HG02938 (cell line): ENCODE measurements around the gene POLR1H.
A peak's percentile ranks its signal among the peaks of the same experiment; 100 is the strongest.

ENCODE experiments used
- ATAC-seq: cut with Tn5 transposase; IDR thresholded peaks from one replicate; pipeline ENCODE4 v1.9.1; 2021; ENCODE audit warnings: mild to moderate bottlenecking, moderate library complexity; ENCODE audit not compliant: unreplicated experiment

POLR1H gene

DNA sequence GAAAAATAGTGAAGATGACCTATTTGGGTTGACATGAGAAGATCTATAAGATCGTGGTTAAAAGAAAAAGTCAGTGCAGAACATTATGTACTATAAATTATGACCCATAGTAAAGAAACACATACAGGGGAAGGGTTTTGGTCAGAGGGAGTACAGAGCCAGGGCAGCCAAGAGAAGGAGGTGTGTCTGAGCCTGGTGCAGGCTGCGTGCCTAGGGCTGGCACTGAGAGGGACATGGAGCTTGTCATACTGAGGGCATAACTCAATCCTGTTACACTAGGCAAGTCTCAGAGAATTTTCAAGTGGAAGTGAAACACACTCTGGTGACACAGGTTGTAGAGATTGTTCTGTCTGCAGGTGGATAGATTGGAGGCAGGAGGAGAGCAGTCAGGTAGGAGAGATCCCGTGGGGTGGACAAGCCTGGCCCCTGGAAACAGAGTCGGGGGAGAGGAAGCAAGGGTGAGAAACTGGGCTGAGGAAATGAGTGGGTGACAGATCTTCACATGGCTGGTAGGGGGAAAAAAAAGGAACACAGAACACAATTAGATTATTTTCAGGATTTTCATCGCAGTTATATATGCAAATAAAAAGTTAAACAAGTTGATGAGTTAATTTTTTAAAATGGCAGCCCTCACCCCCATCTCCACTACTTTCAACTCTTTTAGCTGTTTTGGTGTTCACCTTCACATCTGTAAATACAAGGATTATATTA lies 33.0 kb downstream of the POLR1H start:
- ATAC-seq: no peak

DNA sequence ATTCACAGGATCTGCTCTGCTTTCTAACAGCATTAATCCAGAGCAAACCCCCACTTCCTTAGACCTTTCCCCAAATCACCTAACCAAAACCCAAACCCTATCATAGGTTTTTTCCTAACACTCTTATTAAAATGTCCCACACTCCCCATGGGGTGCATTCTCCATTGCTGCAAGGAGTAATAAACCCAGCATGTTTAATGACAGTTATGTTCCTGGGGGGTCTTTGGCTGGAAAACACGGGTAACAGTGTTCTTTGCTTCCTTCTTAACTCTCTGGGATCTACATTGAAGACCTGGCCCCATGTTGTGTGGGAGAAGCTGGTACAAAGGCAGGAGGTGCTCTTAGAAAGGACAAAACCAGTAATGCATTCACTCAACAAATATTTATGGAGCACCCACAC lies 35.8 kb downstream of the POLR1H start:
- no peak for ATAC-seq

DNA sequence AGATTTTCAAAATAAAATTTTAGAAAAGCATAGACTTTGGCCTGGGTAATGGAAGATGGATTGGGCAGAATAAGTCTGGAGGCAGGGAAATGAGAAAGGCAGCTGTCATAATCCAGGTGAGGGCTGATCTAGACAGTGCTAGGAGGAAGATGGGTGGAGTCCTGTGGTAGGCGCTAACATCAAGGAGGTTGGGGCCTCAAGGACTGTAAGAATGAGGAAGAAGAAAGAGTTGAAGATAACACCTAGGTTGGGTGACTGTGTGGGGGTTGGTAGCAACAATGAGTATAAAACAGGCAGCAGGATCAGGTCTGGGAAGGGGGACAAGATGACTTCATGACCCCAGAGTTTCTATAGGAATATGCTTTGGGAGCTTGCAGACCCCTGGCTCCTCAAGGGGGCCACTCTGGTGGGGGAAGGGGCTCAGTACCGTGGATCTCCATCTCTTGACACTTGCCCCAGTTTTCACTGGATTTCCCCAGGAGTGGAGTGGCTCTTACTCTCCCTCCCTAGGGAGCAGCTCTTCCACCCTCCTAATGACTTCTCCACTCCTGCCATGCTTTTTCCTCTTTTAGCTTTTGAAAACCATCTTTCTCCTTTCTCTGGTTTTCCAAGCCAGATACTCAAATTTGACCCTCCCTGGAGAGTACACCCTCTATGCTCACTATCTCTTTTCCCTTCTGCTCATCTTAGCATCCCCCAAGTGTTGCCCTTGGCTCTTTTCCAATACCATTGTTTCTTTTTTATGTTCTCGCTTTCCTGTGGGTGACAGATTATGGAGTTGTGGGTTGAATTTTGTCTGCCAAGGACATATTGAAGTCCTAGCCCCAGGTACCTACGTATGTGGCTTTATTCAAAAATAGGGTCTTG lies 37.1 kb downstream of the POLR1H start:
- ATAC-seq: no peak

DNA sequence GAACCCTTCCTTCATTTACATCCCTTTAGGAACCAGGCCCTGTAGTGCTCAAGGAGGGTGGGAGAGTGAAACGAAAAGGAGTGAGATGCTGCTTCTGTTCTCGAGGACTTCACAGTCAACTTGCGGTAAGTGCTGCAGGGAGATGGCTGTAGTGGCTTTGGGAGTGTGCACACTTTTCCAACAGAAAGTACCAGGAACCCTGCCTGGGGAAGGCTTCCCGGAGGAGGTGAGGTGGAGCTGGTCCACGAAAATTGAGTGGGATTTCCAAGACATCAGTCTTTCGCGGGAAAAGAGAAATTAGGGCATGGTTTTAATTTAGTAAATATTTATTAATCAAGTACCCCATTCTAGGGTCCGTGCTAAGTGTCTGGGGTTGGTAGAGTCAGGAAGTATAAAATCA lies 39.1 kb downstream of the POLR1H start:
- no peak for ATAC-seq

DNA sequence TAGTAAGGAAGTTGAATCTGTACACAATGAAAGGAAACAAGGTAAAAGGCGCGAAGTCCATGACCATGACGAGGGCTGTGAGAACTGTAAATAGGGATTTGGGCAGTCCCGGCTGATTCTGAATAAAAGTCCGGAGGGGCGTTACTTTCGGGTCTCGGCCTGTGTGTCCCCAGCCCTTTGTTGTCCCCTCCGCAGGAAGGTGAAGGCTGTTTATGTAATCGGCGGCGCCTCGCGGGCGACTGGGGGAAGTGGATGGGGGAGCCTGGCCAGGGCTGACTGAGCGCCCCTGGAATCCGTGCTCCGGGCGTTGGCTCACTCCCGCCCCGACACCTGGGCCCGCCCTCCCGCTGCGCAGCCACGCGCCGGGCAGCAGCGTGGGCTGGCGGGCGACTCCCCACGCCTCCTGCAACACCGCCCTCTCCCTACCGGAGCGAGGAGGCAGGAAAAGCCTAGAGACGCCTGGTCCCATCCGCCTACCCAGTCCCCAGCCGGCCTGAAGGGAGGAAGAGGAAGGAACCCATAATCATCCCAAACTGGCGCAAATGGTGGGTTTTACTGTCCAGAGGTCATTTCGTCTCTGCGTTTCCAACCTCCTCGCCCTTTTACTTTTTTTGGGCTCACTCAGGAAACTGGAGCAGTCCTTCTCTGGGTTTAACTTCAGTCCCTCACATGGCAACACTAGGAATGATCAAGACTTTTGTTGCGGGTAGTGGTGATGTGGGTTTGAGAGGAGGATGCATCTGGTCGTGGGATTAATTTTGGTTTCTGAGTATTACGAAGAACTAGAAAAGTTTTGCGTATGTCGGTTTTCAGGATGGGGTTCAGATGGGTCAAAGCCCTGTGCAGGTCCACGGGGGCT lies 39.7 kb downstream of the POLR1H start:
- no peak for ATAC-seq

DNA sequence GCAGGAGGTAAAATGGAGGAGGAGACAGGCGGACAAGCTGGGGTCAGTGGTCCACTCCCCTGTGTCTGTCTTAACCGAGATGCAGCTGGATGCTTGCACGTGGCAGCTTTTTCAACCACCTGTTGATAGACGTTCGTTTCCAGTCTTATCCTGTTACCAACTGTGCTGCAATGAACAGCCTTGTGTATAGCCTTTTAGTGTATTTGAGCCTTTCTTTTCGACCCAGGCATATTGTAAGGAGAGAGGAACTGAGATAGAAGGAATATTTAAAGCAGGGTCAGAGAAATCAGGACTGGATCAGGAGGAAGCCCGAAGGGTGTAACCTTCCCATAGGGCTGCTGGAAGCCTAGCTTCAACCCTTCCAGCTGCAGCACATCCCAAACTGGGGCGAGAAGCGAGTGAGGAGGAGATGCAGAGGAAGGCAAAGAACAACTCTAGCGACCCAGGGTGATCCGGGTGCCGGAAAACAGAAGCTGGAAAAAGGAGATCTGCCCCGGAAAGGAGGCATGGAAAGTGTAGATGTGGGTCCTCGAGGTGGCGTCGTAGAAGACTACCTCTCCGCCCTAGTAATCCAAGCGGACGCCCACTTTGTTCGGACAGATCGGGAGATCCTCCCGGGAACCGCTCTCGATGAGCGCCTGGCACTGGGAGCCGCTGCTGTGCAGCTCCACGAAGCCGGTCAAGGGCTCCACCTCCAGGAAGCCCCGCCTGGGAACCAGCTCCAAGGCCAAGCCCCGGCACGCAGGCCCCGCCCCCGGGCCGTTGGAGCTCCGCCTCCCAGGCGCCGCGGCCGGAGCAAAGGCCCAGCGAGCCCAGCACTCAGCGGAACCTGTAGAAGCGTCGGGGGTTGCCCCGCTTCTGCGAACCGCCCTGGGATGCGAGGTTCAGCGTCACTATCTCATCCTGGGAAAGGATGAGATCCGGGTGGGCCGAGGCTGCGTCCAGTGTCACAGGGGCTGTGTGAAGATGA lies 40.7 kb downstream of the POLR1H start:
- ATAC-seq: no peak

DNA sequence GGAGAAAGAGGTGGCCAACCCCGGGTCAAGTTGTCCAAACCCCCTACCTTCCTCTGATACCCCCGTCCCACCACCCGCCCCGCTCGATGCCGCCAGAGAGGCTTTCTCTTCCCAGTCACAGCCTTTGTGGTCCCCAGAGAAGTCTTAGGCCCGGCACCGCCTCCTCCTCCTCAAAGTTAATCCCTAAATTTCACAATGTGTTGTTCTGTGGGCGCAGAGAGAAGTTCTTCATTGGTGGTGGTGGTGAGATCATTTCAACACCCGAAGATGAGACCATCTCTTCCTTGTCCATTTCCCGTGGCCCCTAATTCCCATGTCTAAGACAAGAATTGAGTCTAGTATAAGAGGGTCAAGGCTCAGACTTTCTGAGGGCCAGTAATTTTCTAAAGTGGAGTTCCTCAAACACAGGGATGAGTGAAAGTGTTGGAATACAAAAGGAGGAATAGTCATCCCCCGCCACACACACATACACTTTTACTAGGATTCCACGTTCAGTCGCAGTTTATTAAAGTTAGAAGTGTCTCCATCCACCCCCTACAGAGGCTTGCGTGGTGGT lies 41.4 kb downstream of the POLR1H start:
- ATAC-seq: no peak

DNA sequence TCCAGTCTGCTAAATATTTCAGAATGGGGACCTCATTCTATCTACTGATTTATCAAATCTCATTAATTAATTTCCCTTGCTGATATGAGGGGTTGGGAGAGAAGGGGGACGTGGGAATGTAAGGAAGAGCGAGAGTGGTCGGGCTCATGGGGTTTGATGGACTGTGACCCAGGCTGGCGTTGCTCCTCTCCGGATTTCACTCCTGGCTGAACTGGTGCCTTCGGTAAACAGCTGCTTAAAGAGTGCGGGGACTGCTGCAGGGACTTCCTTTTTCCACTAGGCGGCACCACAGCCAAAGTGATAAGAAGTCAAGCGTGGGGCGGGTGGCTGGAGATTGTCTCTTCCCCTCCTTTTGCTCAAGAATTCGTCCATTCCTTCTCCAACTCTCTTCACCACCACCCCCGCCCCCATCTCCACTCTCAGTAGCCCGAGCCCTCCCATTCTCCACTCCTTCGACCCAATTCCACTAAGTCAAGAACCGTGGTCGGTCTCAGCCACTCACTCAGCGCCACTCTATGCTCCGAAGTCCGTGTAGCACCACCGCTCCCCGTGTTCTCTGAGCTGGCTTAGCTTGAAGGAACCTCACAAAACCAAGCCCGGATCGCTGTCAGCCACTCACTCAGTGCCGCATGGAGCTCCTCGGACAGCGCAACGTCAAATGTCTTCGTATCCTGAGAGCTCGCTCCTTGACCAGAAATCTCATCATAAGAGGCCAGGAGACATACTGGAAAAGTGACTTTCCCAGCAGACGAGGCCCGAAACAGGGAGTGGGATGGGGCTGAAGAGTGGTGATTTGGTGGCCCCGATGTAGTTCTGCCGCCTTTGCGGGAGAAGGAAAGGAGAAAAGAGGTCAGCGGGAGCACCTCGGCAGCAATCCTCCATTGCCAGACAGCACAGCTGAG lies 42.2 kb downstream of the POLR1H start:
- ATAC-seq: peak; percentile 61

DNA sequence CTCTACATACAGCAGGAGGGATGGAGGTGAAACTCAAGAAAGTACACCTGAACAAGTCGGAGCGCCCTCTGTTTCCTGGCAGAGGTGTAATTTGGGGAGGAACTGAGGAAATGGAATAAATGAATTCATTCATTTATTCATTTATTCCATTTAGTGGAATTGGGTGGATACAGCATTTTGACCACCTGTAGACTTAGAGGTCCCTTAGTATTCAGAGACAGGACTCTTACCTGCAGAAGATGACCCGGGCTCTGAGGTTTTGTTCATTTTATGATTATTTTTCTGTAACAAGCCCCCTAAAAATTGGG lies 42.8 kb downstream of the POLR1H start:
- no peak for ATAC-seq

DNA sequence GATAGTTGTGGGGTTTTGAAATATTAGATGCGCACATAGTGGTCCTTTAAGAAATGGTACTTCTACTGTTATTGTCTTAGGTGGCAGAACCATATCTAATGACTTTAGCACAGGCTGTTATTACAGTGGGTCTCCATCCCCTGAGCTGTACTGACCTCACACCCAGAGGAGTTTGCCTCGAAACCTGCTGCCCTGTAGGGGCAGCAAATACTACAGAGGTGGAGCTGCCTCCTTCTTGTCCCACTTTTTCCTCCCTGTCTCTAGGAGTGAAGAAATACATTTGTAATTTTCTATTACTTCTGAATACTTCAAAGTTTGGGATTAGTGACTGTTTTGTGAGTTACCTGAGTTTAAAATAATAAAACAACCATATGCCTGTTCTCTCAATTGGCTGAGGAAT lies 43.6 kb downstream of the POLR1H start:
- ATAC-seq: no peak

DNA sequence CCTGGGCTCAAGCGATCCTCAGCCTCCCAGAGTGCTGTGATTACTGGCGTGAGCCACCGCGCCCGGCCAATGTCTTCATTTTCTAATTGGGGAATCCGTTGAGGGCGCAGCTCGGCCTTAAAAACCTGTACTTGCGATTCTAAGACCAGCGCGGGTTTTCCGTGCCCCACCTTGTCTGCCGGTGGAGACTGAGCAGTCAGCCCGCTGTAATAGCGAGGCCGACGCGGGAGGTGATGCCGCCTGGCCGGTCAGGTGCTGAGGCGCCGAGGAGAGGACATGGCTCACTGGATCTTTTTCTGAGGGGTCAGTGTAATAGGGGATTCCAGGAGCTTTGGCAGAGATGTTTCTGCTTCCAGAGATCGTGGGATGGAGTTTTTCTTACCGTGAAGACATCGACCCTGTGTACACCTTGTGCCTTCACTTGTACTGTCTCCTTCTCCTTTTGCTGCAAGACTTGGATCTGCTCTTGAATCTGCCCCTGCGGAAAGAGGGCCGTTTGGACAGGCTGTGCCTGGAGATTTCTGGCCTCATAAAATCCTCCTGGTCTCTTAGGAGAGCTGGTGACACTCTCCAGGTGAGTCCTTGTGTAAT lies 50.3 kb downstream of the POLR1H start:
- ATAC-seq: no peak

DNA sequence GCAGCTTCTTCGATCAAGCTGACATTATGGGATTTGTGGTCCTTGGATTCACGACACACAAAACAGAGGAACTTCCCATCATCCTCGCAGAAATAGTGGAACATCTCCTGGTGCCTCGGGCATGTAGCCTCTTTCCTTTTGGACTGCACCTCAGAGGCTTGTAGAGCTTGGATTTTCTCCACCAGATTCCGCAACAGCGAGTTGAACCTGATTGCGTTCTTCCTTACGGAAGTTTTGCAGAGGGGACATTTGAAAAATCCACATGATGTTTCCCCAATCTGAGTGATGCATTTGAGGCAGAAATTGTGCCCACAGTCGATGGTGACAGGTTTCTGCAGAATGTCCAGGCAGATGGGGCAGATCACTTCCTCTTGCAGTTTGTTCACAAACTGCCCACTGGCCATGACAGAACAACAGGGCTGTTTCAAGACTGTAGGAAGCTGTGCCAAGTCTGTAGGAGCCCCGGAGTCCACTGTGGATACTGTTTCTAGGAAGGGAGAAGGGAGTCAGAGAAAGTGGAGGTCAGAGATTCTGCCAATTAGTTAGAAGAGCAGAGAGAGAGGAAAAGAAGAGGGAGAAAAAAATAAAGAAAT lies 51.4 kb downstream of the POLR1H start:
- no peak for ATAC-seq

DNA sequence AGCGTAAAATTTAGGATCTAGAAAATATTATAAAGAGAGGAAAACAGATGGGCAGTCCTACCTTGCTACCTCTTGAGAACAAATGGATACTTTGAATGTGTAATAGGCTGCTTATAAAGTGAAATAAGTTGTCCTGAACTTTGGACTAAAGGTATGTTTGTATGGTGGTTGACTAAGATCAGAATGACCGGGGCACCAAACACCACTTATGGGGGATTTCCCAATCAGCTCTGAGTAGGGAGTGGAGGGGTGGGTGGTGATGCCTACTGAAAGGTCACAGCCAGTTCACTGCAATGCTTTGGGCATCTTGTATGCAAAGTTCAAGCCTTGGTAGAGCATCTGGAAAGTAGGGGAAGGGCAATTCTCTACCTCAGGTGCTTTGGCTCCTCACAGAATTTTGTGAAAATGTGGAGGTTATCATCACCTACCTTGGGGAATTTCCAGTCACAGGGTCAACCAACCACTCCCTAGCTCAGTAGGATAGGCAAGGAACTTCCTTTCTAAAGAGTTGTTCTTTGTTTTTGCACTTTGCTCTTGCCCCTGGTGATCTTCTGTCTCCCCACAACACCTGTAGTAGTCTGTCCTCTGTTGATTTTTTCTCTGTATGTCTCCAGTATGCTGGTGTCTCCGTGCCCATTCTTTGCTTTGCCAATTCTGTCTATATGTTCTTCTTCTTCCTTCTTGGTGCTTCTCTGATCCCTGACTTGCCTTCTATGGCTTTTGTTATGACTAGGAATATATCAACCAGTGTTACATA lies 52.1 kb downstream of the POLR1H start, which contains the start of gene TRIM31:
Gene TRIM31 (minus strand): TSS at position 88 of the 757 bp plus-strand sequence. CDS start 285 bp downstream, outside the sequence.
- no peak for ATAC-seq

DNA sequence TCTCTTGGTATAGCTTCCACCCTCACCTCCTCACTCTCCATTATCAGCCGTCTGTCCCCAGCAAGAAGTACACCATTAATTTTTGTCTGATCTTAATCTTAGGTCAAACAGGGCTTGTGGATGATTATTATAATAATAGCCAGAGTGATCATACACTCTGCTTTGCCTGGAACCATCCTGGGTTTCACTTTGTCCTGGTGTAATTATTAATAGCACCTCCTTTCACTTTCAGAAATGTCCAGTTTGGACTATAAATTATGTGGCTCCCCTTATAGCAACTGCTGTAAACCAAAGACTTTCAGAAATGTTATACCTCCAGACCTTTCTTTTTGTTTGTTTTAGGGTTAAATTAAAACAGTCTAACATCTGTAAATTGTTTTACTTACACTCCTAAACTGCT lies 52.8 kb downstream of the POLR1H start:
- ATAC-seq: no peak
